IPS-18c (cell line): ENCODE measurements around the gene MORN5.

ENCODE experiments used
- H3K4me3 ChIP-seq: 2 replicates; pipeline ENCODE4 v1.7.0; 2013; ENCODE audit warnings: low read depth, mild to moderate bottlenecking, low read length, moderate library complexity; ENCODE audit not compliant: insufficient read depth
- H3K9me3 ChIP-seq: one replicate; pipeline ENCODE4 v1.6.1; 2013; ENCODE audit warnings: mild to moderate bottlenecking, low read length, moderate library complexity; ENCODE audit not compliant: control insufficient read depth, insufficient read depth

Gene MORN5

GRCh38 chr9:122228568-122229484 is 69.1 kb downstream of the MORN5 start, which contains the start of gene LHX6:
TSS of gene LHX6 (minus strand) at chr9:122228957. CDS start at chr9:122228740, 217 bp downstream.
- H3K4me3 ChIP-seq: peak within 1 kb of the TSS; percentile 44
- peaks cover 8% of the 10 kb centered on the region for H3K9me3 ChIP-seq

GRCh38 chr9:122229485-122229837 is 69.8 kb downstream of the MORN5 start:
- Histone ChIP-seq H3K9me3 (peaks cover 6% of the 10 kb centered on the region), H3K4me3 (no peak overlapping the region)

- no peak overlapping the region for H3K4me3 ChIP-seq
- peaks cover 6% of the 10 kb centered on the region for H3K9me3 ChIP-seq
These were observed 73.1 kb downstream of the MORN5 start for GRCh38 chr9:122232796-122233306.

GRCh38 chr9:122234022-122234748 is 74.5 kb downstream of the MORN5 start:
- Histone ChIP-seq H3K9me3 (no peaks in the 10 kb centered on the region), H3K4me3 (no peak overlapping the region)

GRCh38 chr9:122236681-122237080 is 77.0 kb downstream of the MORN5 start:
- H3K9me3 ChIP-seq: no peaks in the 10 kb centered on the region
- H3K4me3 ChIP-seq: no peak overlapping the region

- Histone ChIP-seq H3K9me3 (no peaks in the 10 kb centered on the region), H3K4me3 (no peak overlapping the region)
These were observed 80.0 kb downstream of the MORN5 start for GRCh38 chr9:122239722-122240121.

GRCh38 chr9:122244349-122244748 is 84.6 kb downstream of the MORN5 start:
- H3K4me3 ChIP-seq: no peak overlapping the region
- H3K9me3 ChIP-seq: no peaks in the 10 kb centered on the region

GRCh38 chr9:122246666-122247065 is 87.0 kb downstream of the MORN5 start:
- Histone ChIP-seq H3K9me3 (no peaks in the 10 kb centered on the region), H3K4me3 (no peak overlapping the region)

GRCh38 chr9:122248448-122248865 is 88.7 kb downstream of the MORN5 start:
- Histone ChIP-seq H3K4me3 (no peak overlapping the region), H3K9me3 (no peaks in the 10 kb centered on the region)
